HG03045 (cell line): Measurements from ENCODE around the gene DIS3L2.
"Not testable (repeated sequence)": the region's sequence is repeated elsewhere in the genome, so short reads cannot be mapped to it uniquely, and the experiment has no call there.

ENCODE experiments used
- ATAC-seq: cut with Tn5 transposase; IDR thresholded peaks from one replicate; pipeline ENCODE4 v1.9.1; 2021; ENCODE audit warnings: mild to moderate bottlenecking, moderate library complexity; ENCODE audit not compliant: unreplicated experiment

The DIS3L2 gene

DNA sequence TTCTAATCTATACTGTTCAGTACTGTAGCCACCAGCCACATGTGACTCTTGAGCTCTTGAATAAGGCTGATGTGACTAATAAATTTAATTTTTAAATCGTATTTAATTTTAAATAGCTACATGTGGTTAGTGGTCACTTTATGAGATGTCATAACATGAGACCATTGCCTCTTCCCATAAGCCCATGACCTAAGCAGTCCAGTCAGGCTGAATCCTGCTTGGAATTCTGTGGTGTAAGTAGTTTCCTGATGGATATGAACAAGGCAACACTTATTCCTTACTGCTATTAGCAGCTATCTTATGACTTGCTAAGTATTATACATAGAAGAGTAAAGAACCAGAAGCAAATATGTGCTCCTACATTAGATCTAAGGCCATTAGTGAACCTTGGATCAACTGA, 150.0 kb downstream of the DIS3L2 start:
- no peak for ATAC-seq

DNA sequence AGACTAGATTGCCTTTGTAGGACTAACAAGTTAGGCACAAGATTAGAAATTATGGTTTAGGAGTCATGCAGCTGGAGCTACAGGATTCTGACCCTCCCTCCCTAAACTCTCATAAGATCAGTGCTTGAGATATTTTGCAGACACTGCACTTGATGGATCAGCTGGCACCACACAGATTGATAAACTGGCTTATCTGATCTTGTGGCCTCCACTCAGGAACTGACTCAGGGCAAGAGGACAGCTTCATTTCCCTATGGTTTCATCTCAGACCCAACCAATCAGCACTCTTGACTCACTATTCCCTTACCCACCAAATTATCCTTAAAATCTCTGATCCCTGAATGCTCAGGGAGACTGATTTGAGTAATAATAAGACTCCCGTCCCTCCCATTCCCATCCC, 152.3 kb downstream of the DIS3L2 start:
- ATAC-seq = no peak

DNA sequence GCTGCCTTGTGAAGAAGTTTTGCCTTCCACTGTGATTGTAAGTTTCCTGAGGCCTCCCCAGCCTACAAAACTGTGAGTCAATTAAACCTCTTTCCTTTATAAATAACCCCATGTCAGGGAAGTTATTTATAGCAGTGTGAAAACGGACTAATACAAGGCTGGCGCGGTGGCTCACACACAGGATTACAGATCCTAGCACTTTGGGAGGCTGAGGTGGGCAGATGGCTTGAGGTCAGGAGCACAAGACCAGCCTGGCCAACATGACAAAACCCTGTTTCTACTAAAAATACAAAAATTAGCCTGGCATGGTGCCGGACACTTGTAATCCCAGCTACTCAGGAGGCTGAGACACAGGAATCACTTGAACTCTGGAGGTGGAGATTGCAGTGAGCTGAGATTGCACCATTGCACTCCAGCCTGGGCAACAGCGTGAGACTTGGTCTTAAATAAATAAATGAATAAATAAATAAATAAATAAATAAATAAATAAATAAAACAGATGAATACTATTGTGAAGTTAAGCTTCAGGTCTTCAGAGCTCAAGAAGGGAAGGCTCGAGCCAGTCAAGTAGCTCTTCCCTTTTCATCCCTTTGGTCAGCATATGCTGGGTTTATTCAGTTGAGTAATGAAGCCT, 154.3 kb downstream of the DIS3L2 start:
- ATAC-seq = not testable (repeated sequence)

DNA sequence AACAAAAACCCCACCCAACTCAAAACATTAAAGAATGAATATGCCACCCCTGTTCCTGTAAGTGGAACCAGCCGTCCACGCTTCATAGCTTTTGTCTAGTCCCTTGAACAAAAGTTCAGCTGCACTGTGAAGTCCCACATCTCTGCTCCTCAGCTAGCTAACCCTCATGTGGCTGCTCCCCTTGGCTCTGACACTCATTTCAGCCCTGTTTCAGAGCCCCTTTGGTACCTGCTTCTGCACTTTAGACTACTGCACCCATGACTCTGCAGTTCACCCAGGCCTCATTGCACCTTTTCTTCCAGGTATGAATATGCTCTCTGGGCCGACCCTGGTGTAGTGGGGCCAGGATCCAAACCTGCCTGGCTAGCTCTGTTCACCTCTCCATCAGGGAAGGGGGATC, 155.3 kb downstream of the DIS3L2 start:
- ATAC-seq = no peak

DNA sequence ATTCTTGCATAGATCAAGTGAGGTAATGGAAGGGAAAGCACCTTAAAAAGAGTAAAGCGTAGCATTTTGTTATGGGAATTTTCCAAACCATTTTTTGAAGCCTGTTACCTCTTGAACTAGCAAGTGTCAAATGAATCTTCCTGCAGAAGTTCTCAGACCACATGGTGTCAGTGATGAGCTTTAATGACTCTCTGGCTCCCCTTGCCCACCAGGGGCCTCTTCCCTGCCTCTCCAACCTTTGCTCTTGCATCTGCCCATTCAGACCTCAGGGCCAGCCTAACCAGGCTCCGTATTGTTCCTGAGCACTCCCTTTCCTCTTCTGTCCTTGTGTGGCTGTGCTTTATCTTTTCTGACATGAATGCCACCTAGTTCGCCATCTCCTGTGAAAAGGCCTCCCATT, 155.9 kb downstream of the DIS3L2 start:
- ATAC-seq = no peak

DNA sequence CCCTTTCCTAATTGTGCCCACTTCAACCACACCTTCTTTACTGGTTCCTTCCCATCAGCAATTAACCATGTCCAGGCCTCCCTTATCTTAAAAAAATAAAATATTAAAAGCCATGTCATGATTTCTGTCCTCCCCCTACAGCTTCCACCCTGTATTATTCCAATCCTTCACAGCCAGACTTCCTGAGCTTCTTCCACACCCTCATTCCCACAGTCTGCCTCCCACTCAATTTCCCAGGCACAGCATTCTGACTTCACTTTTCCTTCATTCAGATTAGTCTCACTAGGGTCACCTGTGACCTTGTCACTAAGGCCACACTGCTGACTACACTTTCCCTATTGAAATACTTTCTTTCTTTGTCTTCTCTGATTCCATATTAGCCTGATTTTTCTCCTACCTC, 159.4 kb downstream of the DIS3L2 start:
- ATAC-seq = no peak

DNA sequence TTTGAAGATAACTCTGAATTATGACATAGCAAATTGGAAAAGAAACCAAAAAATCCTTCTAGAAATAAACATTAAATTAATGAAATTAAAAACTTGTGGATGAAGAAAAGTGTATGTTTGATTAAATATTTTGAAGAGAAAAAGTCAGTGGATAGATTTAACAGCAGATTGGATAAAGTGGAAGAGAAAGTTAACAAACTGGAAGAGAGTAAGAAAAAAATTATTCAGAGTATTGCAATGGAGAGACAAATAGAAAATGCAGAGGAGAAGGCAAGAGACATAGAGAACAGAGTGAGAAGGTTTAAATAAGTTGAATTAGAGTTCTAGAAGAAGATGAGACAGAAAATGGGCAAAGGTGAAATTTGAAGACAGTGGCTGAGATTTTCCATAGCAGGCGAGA, 162.8 kb downstream of the DIS3L2 start:
- no peak for ATAC-seq

DNA sequence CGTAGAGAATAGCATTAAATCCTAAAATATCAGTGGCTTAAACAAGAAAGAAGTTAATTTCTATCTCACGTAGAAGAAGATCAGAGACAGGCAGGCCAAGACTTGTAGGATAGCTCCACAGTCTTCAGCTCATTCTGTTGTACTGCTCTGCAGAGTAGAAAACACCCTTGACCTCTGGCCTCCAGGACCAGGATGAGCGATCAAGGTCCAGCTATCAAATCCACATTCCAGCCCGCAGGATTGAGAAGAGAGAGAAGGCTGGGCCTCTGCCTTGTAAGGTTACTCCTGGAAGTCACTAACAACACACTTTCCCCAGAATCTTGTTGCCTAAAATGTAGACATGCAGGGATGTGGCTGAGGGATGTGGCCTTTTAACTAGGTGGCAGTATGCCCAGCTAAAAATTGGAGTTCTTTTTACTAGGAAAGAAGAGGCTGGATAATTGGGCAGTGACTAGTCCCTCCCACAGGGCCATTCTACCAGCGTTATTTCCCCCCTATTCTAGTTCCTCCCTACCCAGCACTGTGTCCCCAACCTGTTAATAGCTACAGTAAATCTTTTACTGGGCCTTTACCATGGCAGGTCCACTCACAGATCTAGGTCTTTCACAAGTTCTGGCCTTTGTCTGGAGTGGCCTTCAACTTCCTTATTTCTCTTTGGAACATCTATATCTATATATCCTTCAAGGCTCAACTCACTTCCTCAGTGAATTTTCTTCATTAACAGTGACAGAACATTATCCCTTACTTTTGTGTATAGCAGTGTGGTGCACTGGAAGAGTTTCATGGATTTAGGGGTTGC, 165.0 kb downstream of the DIS3L2 start:
- no peak for ATAC-seq

DNA sequence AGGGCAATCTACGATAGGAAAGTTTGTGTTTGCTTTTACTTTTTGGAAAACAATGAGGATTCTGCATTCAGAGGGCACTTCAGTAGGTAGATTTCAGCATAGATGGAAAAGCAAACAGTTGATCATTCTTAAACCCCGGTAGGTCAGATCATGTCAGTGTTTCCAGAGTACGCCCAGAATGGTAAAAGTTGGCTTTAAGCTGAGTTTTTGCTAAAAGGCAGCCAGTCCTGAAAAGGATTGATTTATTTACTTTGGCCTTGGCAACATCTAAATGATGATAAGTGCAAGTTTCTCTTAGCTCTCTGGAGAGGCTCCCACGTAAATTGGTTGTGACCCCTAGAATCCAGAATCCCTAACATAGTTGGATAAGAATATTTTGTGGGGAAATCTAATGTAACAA, 168.0 kb downstream of the DIS3L2 start:
- no peak for ATAC-seq

DNA sequence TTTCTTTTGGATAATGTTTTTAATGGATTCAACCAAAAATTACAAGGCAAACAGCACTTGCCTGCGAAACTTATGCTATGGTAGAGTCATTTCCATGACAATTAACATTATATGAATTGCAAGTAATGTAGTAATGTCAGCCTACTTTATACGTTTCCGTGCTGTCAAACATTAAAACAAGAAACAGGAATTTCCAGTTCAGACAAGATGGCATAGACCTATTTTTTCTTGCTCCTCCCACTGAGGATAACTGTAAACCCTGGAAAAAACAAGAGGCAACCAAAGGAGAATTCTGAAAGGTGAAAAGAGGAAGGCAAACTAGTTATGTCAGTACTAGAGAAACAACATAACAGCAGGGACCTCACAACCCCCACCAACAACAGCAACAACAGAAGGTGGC, 170.7 kb downstream of the DIS3L2 start:
- ATAC-seq = no peak

DNA sequence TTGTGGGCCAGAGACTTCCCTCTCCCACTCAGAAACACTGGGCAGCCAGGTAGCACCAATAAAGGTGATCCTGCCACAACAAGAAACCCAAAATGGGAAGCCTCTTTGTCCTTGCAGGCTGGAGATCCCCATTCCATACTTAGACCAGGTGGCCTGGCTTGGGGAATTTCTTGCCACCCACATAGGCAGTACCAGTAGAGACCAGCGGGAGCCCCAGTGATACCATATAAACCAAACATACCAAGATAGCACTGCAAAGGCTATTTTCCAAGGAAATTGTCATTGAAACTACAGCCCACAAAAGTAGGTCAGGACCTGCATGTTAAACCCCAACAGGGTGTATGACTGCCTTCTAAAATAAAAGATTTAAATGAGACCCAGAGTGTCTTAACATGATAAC, 171.6 kb downstream of the DIS3L2 start:
- no peak for ATAC-seq

DNA sequence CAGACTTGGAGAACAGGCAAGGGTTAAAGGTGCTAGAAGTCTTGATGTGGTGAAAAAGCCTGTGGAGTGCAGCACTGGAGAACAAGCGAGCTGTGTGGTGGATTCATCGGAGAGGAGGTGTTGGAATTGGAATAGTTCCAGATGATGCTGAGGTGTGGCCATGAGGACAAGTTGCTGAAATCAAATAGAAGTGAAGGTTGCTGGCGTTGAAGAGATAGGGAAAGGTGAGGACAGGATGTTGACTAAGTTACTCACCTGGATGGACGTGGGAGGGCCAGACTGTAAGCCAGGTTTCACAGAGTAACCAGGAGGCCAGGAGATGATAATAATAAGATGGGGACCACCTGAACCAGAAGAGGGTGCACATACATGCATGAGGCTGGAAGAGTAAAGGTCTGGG, 173.4 kb downstream of the DIS3L2 start:
- ATAC-seq = no peak

DNA sequence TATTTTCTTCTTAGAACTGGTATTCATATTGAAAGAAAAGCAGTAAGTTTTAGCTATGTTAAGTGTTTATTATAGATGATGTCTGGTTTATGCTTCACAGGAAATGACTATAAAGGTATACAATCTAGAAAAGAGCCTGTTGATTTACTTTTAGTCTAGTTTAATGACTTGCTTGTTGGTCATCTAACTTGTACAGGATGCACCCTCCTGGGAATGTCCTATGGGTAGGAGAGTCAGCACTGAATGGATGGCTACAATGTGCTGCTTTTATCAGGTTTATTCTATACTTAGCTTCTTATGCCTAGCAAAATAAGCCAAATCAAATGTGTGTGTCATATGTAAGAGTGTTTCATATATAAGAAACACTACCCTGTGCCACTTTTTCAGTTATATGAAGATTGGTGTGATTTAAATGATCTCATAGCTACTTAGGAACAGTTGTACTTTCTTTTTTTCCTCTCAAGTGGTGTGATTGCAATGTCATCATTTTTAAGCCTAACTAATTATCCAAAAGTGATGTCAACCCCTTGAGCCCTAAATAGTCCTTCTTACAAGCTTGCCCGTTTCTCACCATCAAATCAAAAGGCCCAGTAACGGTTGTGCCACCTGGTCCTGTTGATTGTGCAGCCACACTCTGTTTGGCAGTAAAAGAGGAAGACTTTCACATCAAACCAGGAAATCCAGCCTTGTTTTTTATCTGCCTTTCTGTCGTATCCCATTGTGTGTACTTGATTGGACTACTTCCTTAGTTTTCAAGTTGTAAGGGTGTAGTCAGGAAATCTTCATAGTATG, 176.0 kb downstream of the DIS3L2 start:
- no peak for ATAC-seq

DNA sequence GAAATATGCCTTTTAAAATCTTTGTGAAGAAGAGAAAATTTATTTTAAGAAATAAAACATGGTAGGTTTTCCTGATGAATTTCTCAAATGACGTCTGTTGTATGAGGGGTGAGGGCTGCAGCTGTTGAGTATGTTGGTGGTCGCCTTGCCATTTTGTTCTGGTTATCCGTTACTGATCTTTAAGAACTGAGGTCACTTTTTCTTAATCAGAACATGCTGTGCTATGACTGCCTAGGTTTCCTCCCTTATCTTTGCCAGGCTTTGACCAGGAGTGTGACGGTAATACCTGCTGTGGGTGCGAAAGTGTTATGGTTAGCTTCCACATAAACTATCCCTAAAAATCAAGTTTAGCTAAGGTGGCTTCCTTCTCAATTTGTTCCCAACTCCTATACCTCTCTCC, 176.9 kb downstream of the DIS3L2 start:
- ATAC-seq = no peak

DNA sequence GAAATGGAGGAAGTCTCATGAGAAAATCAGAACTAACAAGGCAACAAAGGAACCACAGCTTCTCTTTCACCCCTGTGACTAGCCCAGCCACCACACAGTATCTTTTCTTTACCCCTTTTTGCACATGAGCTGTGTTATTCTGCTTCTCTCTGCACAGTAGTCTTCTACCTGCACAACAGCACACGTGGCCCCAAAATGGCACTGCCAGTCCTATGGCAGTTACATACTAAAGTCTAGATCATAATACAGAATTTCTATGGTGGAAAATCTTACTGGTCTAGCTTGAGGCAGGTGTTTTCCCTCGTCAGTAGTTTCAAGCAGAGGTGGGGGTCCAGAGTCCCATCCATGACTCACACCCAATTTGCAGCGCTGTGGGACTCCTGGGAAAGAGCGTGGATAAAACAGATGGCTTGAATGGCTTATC, 177.7 kb downstream of the DIS3L2 start:
- no peak for ATAC-seq

DNA sequence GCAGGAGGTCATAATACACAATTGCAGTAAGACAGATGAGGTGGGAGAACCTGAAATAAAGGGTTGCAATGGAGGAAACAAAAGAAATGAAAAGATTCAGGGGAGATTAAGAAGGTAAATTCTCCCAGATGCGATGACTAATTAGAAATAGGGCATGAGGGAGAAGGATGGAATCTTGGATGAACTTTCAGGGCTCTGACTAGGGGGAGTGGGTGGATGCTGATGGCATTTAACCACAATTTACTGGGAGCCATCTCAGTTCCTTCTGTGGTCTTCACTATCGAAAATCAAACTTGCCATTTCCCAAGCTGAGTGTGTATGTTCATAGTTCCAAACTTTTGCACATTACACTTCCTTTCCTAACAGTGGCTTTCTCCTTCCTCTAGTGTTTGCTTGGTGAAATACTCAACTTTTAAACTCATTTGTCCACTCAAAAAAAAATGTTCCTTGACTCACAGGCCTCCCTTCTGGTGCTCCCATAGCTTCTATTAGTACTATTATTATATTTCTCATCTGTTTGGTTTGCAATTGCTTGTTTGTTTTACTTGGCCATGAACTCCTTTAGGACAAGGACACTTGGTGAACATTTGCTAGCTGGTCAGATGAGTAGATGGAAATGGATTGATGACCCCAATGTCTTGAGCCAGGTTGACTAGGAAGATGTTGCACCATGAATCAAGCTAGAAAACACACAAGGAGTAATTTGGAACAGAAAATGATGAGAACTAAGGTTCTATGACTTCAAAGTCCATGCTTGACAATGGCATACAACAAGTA, 178.5 kb downstream of the DIS3L2 start:
- ATAC-seq = no peak

DNA sequence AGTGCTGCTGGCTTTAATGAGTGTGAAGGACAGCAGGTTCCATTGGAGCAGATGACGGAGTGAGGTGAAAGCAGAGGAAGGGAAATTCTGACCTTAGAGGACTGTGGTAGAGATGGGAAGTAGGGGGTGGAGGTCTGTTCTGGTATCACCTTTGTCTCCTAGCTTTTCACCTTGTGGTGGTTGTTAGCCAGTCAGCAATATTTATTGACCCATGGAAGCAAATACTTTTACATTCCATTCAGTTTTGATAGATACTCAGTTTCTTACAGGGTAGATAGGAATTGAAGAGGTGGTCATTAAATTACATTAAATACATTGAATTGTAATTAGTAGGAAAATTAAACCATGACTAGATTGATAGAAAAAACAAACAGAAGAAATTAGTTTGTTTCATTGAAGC, 180.1 kb downstream of the DIS3L2 start:
- no peak for ATAC-seq

DNA sequence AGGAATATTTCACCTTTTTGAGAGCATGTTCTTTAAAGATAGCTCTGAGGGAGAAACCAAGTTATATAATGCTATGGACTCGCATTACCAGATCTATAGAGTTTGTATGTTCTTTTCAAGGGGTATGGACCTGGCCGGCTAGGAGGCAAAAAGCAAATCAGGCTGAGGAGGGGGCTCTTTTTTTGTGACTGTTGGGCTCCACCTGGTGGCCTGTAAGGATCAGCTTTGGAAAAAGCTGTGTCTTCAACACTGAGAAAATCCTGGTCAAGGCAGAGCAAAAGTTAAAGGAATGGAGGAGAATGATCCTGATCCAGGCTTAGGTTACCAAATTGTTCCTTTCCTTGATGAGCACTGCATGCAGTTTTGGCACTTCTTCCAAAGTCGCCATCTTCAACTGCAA, 180.5 kb downstream of the DIS3L2 start:
- no peak for ATAC-seq

DNA sequence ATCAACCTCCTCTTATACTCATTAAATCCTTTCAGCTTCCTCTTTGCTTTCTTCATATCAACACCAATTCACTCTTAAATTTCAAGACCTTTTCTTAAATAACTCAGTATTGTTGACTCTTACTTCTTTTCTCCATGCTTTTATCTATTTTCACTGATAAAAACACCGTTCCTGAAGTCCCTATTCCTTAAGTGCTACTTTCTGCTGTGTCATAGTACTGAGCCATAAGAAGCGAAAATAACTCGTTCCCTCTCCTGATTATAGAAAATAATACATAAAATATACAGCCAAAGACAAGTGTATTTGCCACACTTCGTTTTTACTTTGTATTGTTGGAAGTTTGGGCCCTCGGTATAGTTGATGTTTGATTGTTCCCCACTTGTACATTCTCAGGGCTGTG, 181.0 kb downstream of the DIS3L2 start:
- ATAC-seq = no peak

DNA sequence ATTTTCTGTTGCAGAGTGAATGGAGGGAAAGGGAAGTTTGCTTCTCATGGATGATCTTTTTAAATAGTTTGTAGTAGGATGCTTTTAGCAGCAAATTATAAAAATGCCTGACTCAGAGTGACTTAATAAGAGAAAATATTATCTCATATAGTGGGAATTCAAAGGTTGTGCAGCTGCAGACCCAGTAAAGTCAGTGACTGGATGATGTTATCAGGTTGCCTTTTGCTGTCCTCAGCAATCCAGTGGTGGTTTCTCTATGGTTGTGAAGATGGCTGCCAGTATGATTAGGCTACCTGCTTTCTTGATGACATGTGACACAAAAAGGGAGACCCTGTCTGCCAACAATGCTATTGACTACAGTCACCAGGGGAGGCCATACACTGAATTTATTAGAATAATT, 184.8 kb downstream of the DIS3L2 start:
- ATAC-seq = no peak

DNA sequence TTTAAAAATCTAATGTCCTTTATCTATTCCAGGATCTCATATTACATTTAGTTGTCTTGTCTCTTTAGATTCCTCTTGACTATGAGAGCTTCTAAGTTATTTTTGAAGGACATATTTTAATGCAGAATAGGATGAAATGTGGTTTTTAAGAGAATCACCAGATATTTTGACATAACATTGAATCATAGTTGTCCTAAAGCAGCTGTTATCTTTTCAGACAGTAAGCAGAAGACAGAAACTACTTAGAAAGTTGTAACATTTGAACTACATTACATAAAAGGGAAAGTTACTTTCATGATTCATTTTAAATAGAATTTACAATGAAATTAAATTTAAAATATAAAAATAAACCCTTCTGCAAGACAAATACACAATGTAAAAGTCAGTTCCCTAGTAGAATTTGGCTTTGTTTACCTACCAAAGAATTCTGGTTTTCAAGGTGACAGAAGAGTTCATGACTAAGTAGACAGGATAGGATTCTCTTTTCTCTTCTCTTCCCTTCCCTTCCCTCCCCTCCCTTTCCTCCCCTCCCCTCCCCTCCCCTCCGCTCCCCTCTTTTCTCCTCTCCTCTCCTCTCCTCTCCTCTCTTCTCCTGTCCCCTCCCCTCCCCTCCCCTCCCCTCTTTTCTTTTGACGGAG, 186.0 kb downstream of the DIS3L2 start:
- ATAC-seq = no peak
